ENCODE measurements around the gene RAX.

The RAX gene

DNA sequence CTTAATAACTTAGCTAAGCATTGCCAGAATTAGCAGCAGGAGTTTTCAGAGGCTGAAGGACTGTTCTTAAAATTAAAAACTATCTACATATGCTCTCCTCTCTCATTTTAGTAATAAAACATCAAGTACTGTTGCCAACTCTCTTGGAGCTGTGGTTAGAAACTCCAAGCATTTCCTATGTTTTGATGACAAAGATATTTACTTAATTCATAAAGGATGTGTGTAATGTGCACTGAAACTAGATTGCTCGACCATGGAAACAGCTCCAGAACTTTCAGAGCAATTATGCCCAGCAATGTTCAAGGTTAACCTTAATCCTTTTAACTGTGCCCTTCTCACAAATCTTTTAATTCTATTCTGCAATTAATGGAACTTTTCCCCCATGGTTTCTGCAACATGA is 44.9 kb downstream of the RAX start:
- Histone ChIP-seq H3K36me3 (ENCODE audit: control insufficient read depth, low read length) (no peaks in the 10 kb centered on the region), H3K27me3 (ENCODE audit: control insufficient read depth, low read length) (peaks cover 16% of the 10 kb centered on the region), H3K9me2 (replicated peaks; ENCODE audit: control insufficient read depth, low read length) (no peaks in the 10 kb centered on the region), H4K20me1 (ENCODE audit: control insufficient read depth, insufficient read depth, low read depth, low read length) (no peaks in the 10 kb centered on the region), H3K4me1 (ENCODE audit: control insufficient read depth, low read length) (no peaks in the 10 kb centered on the region), H3K9me3 (ENCODE audit: control insufficient read depth, insufficient read depth, low read length) (no peaks in the 10 kb centered on the region), H3K4me2 (ENCODE audit: low read length) (no peak overlapping the region), H3K79me2 (ENCODE audit: control insufficient read depth, low read length) (no peaks in the 10 kb centered on the region), H3K4me3 (ENCODE audit: low read length) (no peak overlapping the region), H3F3A (ENCODE audit: control insufficient read depth, insufficient read depth) (no peaks in the 10 kb centered on the region), H3K27ac (ENCODE audit: low read depth, low read length) (no peak overlapping the region)
- TF ChIP-seq CTCF (IDR thresholded peaks at IDR 0.05; ENCODE audit: low read depth, low read length, poor library complexity, severe bottlenecking) (no peak), EZH2phosphoT487 (IDR thresholded peaks at IDR 0.05; ENCODE audit: borderline replicate concordance, low read length) (no peak)

- H3K4me3 ChIP-seq (ENCODE audit: low read length) = no peak overlapping the region
Measured at GRCh38 chr18:59222341-59222740, 50.9 kb downstream of the RAX start.

GRCh38 chr18:59220784-59221765 is 52.2 kb downstream of the RAX start:
- H3K27me3 ChIP-seq (ENCODE audit: control insufficient read depth, low read length) = peaks cover 11% of the 10 kb centered on the region
- H3K4me3 ChIP-seq (ENCODE audit: low read length) = no peak overlapping the region

More at GRCh38 chr18:59222341-59222740, 50.9 kb downstream of the RAX start:
- TF ChIP-seq CTCF (IDR thresholded peaks at IDR 0.05; ENCODE audit: low read depth, low read length, poor library complexity, severe bottlenecking) = no peak
- no peak for TF ChIP-seq EZH2phosphoT487 (IDR thresholded peaks at IDR 0.05; ENCODE audit: borderline replicate concordance, low read length)
- no peak overlapping the region for H3K4me2 ChIP-seq (ENCODE audit: low read length)
- peaks cover 11% of the 10 kb centered on the region for H3K27me3 ChIP-seq (ENCODE audit: control insufficient read depth, low read length)
- no peaks in the 10 kb centered on the region for H4K20me1 ChIP-seq (ENCODE audit: control insufficient read depth, insufficient read depth, low read depth, low read length)
- no peaks in the 10 kb centered on the region for H3F3A ChIP-seq (ENCODE audit: control insufficient read depth, insufficient read depth)
- no peaks in the 10 kb centered on the region for H3K4me1 ChIP-seq (ENCODE audit: control insufficient read depth, low read length)
- H3K36me3 ChIP-seq (ENCODE audit: control insufficient read depth, low read length) = no peaks in the 10 kb centered on the region
- no peaks in the 10 kb centered on the region for H3K79me2 ChIP-seq (ENCODE audit: control insufficient read depth, low read length)
- no peaks in the 10 kb centered on the region for H3K9me2 ChIP-seq (replicated peaks; ENCODE audit: control insufficient read depth, low read length)
- no peaks in the 10 kb centered on the region for H3K9me3 ChIP-seq (ENCODE audit: control insufficient read depth, insufficient read depth, low read length)
- H3K27ac ChIP-seq (ENCODE audit: low read depth, low read length) = no peak overlapping the region

More at GRCh38 chr18:59220784-59221765, 52.2 kb downstream of the RAX start:
- no peaks in the 10 kb centered on the region for H3K36me3 ChIP-seq (ENCODE audit: control insufficient read depth, low read length)
- no peaks in the 10 kb centered on the region for H3K9me3 ChIP-seq (ENCODE audit: control insufficient read depth, insufficient read depth, low read length)
- H3F3A ChIP-seq (ENCODE audit: control insufficient read depth, insufficient read depth) = no peaks in the 10 kb centered on the region
- no peaks in the 10 kb centered on the region for H3K4me1 ChIP-seq (ENCODE audit: control insufficient read depth, low read length)
- no peaks in the 10 kb centered on the region for H3K9me2 ChIP-seq (replicated peaks; ENCODE audit: control insufficient read depth, low read length)
- no peak overlapping the region for H3K27ac ChIP-seq (ENCODE audit: low read depth, low read length)
- H3K4me2 ChIP-seq (ENCODE audit: low read length) = no peak overlapping the region
- H4K20me1 ChIP-seq (ENCODE audit: control insufficient read depth, insufficient read depth, low read depth, low read length) = no peaks in the 10 kb centered on the region
- no peaks in the 10 kb centered on the region for H3K79me2 ChIP-seq (ENCODE audit: control insufficient read depth, low read length)
- TF ChIP-seq EZH2phosphoT487 (IDR thresholded peaks at IDR 0.05; ENCODE audit: borderline replicate concordance, low read length) (no peak), CTCF (IDR thresholded peaks at IDR 0.05; ENCODE audit: low read depth, low read length, poor library complexity, severe bottlenecking) (no peak)

Measured in DOHH2 (cell line).